ENCODE measurements around the gene SLC45A1.
"Not testable (repeated sequence)": the region's sequence is repeated elsewhere in the genome, so short reads cannot be mapped to it uniquely, and the experiment has no call there.

The SLC45A1 gene

GRCh38 chr1:8371372-8371991, 53.6 kb downstream of the SLC45A1 start:
- no peak for DNase-seq

- no peak for DNase-seq
Observed at GRCh38 chr1:8373125-8373524, 55.2 kb downstream of the SLC45A1 start.

GRCh38 chr1:8373581-8374241, 55.8 kb downstream of the SLC45A1 start:
- DNase-seq = peak; percentile 78

GRCh38 chr1:8374356-8374755, 56.4 kb downstream of the SLC45A1 start:
- no peak for DNase-seq

- DNase-seq = no peak
Observed at GRCh38 chr1:8374812-8375211, 56.9 kb downstream of the SLC45A1 start.

GRCh38 chr1:8376358-8376840, 58.5 kb downstream of the SLC45A1 start:
- no peak for DNase-seq

- DNase-seq = no peak
Observed at GRCh38 chr1:8377271-8377981, 59.5 kb downstream of the SLC45A1 start.

GRCh38 chr1:8378178-8378577, 60.3 kb downstream of the SLC45A1 start:
- DNase-seq = no peak

GRCh38 chr1:8378981-8379470, 61.1 kb downstream of the SLC45A1 start:
- DNase-seq = no peak

- no peak for DNase-seq
Observed at GRCh38 chr1:8379513-8380186, 61.7 kb downstream of the SLC45A1 start.

- not testable (repeated sequence) for DNase-seq
Observed at GRCh38 chr1:8380310-8380709, 62.4 kb downstream of the SLC45A1 start.

- no peak for DNase-seq
Observed at GRCh38 chr1:8381618-8382017, 63.7 kb downstream of the SLC45A1 start.

- DNase-seq = no peak
Observed at GRCh38 chr1:8382051-8382505, 64.2 kb downstream of the SLC45A1 start.

GRCh38 chr1:8382608-8383505, 64.9 kb downstream of the SLC45A1 start:
- DNase-seq = no peak

- DNase-seq = no peak
Observed at GRCh38 chr1:8384088-8384487, 66.2 kb downstream of the SLC45A1 start.

GRCh38 chr1:8384577-8384976, 66.7 kb downstream of the SLC45A1 start:
- no peak for DNase-seq

GRCh38 chr1:8386247-8386646, 68.3 kb downstream of the SLC45A1 start:
- no peak for DNase-seq

GRCh38 chr1:8388732-8389562, 71.0 kb downstream of the SLC45A1 start:
- DNase-seq = no peak

- DNase-seq = no peak
Observed at GRCh38 chr1:8389958-8390535, 72.1 kb downstream of the SLC45A1 start.

GRCh38 chr1:8390707-8391106, 72.8 kb downstream of the SLC45A1 start:
- DNase-seq = no peak

GRCh38 chr1:8392522-8392921, 74.6 kb downstream of the SLC45A1 start:
- no peak for DNase-seq

All from left hindlimb (tissue), 1 donor.